GM21447 (cell line): ENCODE results near the gene EBF4.
"Not testable (repeated sequence)": the region's sequence is repeated elsewhere in the genome, so short reads cannot be mapped to it uniquely, and the experiment has no call there.

Experiments used
- ATAC-seq: cut with Tn5 transposase; IDR thresholded peaks from one replicate; pipeline ENCODE4 v1.9.1; 2021; ENCODE audit not compliant: unreplicated experiment

Gene EBF4

DNA sequence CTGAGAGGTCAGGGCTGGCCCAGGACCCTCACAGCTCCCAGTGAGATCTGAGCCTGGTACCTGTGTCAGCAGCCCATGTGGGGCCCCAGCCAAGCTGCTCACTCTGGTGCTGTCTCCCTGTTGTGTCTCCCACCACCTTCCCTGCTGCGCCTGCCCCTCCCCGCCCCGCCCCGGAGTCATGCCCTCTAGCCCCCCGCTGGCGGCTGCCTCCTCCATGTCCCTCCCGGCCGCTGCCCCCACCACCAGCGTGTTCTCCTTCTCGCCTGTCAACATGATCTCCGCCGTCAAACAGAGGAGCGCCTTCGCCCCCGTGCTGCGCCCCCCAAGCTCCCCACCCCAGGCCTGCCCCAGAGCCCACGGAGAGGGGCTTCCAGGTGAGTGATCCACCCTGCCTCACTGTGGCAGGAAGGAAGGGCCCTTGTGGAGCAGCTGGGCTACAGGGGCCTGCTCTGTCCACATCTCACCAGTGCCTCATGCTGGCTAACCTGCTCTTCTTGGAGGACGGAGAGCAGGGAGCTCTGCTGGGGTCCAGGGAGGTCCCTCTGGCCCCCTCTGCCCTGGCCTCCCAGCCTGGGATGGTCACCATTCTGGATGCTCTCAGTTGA, 63.0 kb downstream of the EBF4 start:
- ATAC-seq = no peak

GRCh38 chr20:2756056-2756611, 63.6 kb downstream of the EBF4 start:
- ATAC-seq = no peak

- no peak for ATAC-seq
These were observed 64.4 kb downstream of the EBF4 start for GRCh38 chr20:2757001-2757400.

GRCh38 chr20:2757969-2758368, 65.4 kb downstream of the EBF4 start:
- ATAC-seq = no peak

DNA sequence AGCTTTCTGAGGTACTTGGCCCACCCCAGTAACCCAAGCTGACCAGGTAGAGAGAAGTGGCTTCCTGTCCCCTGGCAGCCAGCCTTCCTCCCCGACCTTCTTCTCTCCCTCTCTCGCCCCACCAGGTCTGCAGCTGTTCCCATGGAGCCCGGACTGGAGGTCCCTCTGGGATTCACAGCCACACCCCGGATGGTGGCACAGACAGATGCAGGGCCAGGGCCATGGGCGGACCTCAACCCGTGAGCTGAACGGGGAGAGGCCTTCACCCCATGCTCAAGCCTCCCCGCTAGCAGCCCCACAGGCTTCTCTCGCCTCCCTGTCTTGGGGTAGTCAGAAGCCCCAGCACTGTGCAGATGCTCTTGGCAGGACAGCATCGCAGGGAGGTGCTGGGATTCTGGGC, 66.6 kb downstream of the EBF4 start:
- no peak for ATAC-seq

- ATAC-seq = no peak
These were observed 67.2 kb downstream of the EBF4 start for GRCh38 chr20:2759603-2760296.

- ATAC-seq = no peak
These were observed 67.8 kb downstream of the EBF4 start for GRCh38 chr20:2760297-2760951.

DNA sequence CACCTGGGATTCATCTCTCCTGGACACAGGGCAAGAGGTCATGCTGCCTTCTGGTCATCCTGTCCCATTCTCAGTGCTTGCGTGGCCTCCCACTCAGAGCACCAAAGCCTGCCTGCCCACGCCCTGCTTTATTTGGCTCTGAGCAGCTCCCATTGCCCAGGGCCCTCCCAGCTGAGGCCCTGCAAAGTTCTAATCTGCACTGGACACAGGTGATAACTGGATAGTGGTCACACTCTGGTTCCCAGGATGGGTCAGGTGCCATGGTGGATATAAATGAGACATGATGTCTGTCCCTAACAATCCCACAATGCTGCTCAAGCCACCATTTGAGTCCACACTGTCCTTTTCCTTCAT, 68.3 kb downstream of the EBF4 start:
- ATAC-seq = no peak

DNA sequence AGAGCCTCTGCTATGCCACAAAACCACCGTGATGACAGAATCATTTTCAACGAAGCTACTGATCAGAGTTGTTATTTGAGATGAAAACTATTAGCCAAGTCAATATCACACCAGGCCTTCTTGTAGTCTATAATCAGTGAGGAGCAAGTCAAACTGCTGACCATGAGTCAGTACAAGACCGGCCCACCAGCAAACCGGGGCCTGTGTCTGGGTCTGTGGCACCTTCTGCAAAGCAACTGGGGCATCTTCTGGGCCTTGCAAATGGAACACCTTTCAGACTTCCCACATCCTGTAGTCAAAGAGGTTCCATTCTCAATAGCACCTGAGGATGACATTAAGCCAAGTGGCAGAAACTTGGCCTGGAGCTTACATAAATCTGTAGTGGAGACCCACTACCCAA, 69.3 kb downstream of the EBF4 start:
- ATAC-seq = no peak

DNA sequence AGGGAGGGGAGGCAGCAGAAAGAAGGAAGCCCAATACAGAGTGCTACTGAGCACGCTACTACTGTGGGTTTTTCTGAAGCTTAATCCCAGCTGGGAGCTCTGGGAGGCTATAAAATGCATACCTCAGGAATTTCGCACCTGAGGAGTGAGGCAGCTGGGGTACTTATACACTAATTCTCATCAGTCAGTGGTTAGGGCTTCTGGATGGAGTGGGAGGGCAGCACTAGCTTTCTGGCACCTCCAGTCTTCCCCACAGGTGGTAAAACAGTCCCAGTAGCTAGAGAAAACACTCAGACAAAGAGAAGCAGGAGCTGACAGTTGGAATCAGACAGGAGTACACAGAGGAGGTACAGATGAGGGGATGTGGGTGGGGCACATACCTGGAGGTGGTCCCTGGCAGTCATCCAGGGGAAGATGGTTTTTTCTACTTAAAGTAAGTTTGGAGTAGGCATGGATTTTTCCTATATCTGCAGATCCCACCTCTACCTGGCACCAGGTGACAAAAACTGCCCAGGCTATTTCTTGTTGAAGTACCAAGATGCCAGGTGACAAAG, 70.1 kb downstream of the EBF4 start:
- no peak for ATAC-seq

- ATAC-seq = no peak
These were observed 70.6 kb downstream of the EBF4 start for GRCh38 chr20:2763186-2763585.

GRCh38 chr20:2767768-2768631, 75.4 kb downstream of the EBF4 start:
- no peak for ATAC-seq

DNA sequence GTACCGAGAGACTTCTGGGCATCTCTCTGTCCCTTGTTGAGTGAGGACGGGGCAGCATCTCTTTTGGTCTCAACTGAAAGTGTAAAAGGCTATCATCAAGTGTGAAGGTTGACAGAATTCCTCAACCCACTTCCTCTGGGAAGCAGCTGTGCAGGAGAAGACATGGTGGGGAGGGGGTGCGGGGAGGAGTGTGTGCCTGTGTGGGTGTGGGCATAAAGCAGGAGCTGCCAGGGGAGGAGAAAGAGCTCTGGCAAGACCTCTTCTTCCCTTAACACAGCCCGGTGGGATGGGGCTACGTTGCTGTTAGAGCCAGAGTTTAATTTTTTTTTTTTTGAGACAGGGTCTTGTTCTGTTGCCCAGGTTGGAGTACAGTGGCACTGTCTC, 76.0 kb downstream of the EBF4 start:
- ATAC-seq = no peak

- ATAC-seq = not testable (repeated sequence)
These were observed 77.5 kb downstream of the EBF4 start for GRCh38 chr20:2770091-2770490.

- no peak for ATAC-seq
These were observed 79.1 kb downstream of the EBF4 start for GRCh38 chr20:2771631-2772080.

DNA sequence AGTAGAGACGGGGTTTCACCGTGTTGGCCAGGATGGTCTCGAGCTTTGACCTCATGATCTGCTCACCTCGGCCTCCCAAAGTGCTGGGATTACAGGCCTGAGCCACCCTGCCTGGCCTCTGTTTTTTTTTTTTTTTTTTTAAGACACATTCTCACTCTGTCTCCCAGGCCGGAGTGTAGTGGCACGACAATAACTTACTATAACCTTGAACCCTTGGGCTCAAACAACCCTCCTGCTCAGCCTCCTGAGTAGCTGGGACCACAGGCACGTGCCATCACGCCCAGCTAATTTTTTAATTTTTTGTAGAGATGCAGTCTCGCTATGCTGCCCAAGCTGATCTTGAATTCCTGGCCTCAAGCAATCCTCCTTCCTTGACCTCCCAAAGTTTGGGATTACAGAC, 81.2 kb downstream of the EBF4 start:
- ATAC-seq = no peak

DNA sequence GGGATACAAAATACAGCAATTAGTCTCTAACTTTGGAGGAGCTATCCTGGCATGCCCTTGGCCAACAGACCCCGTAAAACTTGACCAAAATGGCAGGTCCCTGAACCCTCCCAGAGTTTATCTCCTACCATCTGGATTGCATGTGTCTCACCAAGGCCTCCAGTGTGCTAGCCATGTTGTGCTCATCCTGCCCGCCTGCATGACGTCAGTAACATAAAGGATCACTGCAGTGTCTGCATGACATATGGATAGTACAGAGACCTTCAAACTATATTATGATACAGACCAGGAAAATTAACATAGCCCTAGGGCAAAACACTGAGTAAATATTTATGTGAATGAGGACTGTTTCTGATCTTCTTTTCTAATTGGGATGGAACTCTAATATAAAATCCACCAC, 82.6 kb downstream of the EBF4 start:
- ATAC-seq = no peak

GRCh38 chr20:2778602-2779321, 86.2 kb downstream of the EBF4 start:
- ATAC-seq = no peak

DNA sequence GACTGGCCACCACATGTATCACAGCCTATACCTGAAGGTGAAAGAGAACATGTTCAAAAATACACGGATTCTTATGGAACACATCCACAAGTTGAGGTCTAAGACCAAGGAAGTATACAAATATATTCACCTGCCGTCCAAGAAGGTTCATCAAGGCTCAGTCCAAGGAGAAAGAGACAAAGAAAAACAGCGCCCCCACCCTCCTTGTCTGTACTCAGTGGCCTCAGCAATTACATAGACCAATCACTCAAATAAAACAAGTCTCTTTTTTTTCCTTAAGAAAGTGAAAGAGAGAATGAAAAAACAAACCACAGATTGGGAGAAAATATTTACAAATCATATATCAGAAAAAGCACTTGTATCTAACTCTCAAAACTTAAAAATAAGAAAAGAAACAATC, 88.4 kb downstream of the EBF4 start:
- ATAC-seq = no peak

DNA sequence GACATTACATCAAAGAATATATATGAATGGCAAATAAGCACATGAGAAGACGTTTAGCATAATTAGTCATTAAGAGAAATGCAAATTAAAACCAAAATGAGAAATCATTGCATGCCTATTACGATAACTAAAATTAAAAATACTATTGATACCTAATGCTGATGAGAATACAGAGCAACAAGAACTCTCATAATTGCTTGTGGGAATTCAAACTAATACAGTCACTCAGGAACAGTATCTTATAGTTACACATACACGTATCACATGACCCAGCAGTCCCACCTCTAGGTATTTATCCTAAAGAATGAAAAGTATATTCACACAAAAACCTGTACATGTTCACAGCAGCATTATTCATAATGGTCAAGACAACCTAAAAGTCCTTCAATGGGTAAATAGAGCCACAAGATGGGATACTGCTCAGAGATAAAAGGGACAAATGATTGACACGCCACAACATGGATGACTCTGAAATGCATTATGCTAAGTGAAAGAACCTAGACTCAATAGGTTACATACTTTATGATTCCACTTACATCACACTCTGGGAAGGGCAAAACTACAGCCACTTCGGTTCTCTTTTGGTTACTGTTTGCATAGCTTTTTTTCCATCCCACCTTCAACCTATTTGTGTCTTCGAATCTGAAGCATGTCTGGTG, 91.5 kb downstream of the EBF4 start:
- no peak for ATAC-seq
